ENCODE measurements around the gene GBP5. TPM values are rescaled to one million over a fixed set of nuclear protein-coding genes. Genes with fewer than 3 reads are reported as not detected.
"Not testable (repeated sequence)": the region's sequence is repeated elsewhere in the genome, so short reads cannot be mapped to it uniquely, and the experiment has no call there.

GBP5 gene
- total RNA-seq, 1 donor from 2014 or later, result not detected

GRCh38 chr1:89302697-89303332, 30.2 kb upstream of the GBP5 start:
- no peak for TF ChIP-seq CTCF (IDR thresholded peaks at IDR 0.05)
- H3K4me3 Mint-ChIP-seq (ENCODE audit: unreplicated experiment), result no peak overlapping the region
- no peaks in the 10 kb centered on the region for H3K4me1 Mint-ChIP-seq (ENCODE audit: low read depth)
- DNase-seq (ENCODE audit: low spot score), result peak; percentile 78
- H3K27me3 Mint-ChIP-seq (ENCODE audit: low read depth), result peaks cover 1% of the 10 kb centered on the region
- H3K27ac Mint-ChIP-seq (ENCODE audit: unreplicated experiment), result no peak overlapping the region
- H3K9me3 Mint-ChIP-seq (ENCODE audit: low read depth), result peaks cover 3% of the 10 kb centered on the region
- no peaks in the 10 kb centered on the region for H3K36me3 Mint-ChIP-seq (ENCODE audit: low read depth)

GRCh38 chr1:89299739-89300463, 27.2 kb upstream of the GBP5 start:
- not testable (repeated sequence) for H3K4me1 Mint-ChIP-seq (ENCODE audit: low read depth); H3K4me3 Mint-ChIP-seq (ENCODE audit: unreplicated experiment)

GRCh38 chr1:89298461-89298860, 25.8 kb upstream of the GBP5 start:
- Mint-ChIP-seq H3K4me3 (ENCODE audit: unreplicated experiment) (no peak overlapping the region), H3K27ac (ENCODE audit: unreplicated experiment) (no peak overlapping the region), H3K4me1 (ENCODE audit: low read depth) (no peaks in the 10 kb centered on the region), H3K27me3 (ENCODE audit: low read depth) (peaks cover 1% of the 10 kb centered on the region), H3K9me3 (ENCODE audit: low read depth) (peaks cover 3% of the 10 kb centered on the region), H3K36me3 (ENCODE audit: low read depth) (no peaks in the 10 kb centered on the region)
- no peak for TF ChIP-seq CTCF (IDR thresholded peaks at IDR 0.05)
- DNase-seq (ENCODE audit: low spot score), result no peak

More at GRCh38 chr1:89299739-89300463, 27.2 kb upstream of the GBP5 start:
- DNase-seq (ENCODE audit: low spot score); H3K36me3 Mint-ChIP-seq (ENCODE audit: low read depth); H3K9me3 Mint-ChIP-seq (ENCODE audit: low read depth); H3K27me3 Mint-ChIP-seq (ENCODE audit: low read depth); H3K27ac Mint-ChIP-seq (ENCODE audit: unreplicated experiment): not testable (repeated sequence)

- Mint-ChIP-seq H3K27ac (ENCODE audit: unreplicated experiment) (no peak overlapping the region), H3K4me1 (ENCODE audit: low read depth) (no peaks in the 10 kb centered on the region)
Measured at GRCh38 chr1:89295187-89295586, 22.5 kb upstream of the GBP5 start.

GRCh38 chr1:89291276-89291675, 18.6 kb upstream of the GBP5 start:
- Mint-ChIP-seq H3K9me3 (ENCODE audit: low read depth) (peaks cover 8% of the 10 kb centered on the region), H3K4me1 (ENCODE audit: low read depth) (no peaks in the 10 kb centered on the region), H3K27ac (ENCODE audit: unreplicated experiment) (no peak overlapping the region), H3K36me3 (ENCODE audit: low read depth) (no peaks in the 10 kb centered on the region), H3K27me3 (ENCODE audit: low read depth) (no peaks in the 10 kb centered on the region), H3K4me3 (ENCODE audit: unreplicated experiment) (no peak overlapping the region)
- DNase-seq (ENCODE audit: low spot score), result no peak
- no peak for TF ChIP-seq CTCF (IDR thresholded peaks at IDR 0.05)

More at GRCh38 chr1:89295187-89295586, 22.5 kb upstream of the GBP5 start:
- Mint-ChIP-seq H3K4me3 (ENCODE audit: unreplicated experiment) (no peak overlapping the region), H3K27me3 (ENCODE audit: low read depth) (peaks cover 1% of the 10 kb centered on the region), H3K9me3 (ENCODE audit: low read depth) (peaks cover 8% of the 10 kb centered on the region), H3K36me3 (ENCODE audit: low read depth) (no peaks in the 10 kb centered on the region)
- TF ChIP-seq CTCF (IDR thresholded peaks at IDR 0.05), result no peak
- no peak for DNase-seq (ENCODE audit: low spot score)

GRCh38 chr1:89288051-89288340, 15.3 kb upstream of the GBP5 start:
- no peaks in the 10 kb centered on the region for H3K36me3 Mint-ChIP-seq (ENCODE audit: low read depth)
- DNase-seq (ENCODE audit: low spot score), result no peak
- H3K9me3 Mint-ChIP-seq (ENCODE audit: low read depth), result peaks cover 6% of the 10 kb centered on the region
- no peak overlapping the region for H3K4me3 Mint-ChIP-seq (ENCODE audit: unreplicated experiment)
- H3K27ac Mint-ChIP-seq (ENCODE audit: unreplicated experiment), result no peak overlapping the region
- no peak for TF ChIP-seq CTCF (IDR thresholded peaks at IDR 0.05)
- peaks cover 4% of the 10 kb centered on the region for H3K27me3 Mint-ChIP-seq (ENCODE audit: low read depth)
- H3K4me1 Mint-ChIP-seq (ENCODE audit: low read depth), result no peaks in the 10 kb centered on the region

Measured in chondrocyte (in vitro differentiated cells).